GM06990 (cell line): ENCODE data around the gene CORO2B.

Experiments used
- DNase-seq: peaks from one replicate; pipeline ENCODE4 v3.0.0-alpha.2; 2011; ENCODE audit not compliant: insufficient read length; ENCODE audit errors: extremely low read depth
- H3K27me3 ChIP-seq: replicated peaks from 2 replicates; pipeline ENCODE4 v1.6.0; 2011; ENCODE audit warnings: low read length; ENCODE audit not compliant: control insufficient read depth, insufficient read depth
- H3K36me3 ChIP-seq: 2 replicates; pipeline ENCODE4 v1.5.1; 2011; ENCODE audit warnings: low read length; ENCODE audit not compliant: control insufficient read depth, insufficient read depth
- H3K4me3 ChIP-seq: replicated peaks from 2 replicates; pipeline ENCODE4 v1.5.1; 2011; ENCODE audit warnings: low read depth, mild to moderate bottlenecking, control low read depth, low read length
- CTCF ChIP-seq: IDR thresholded peaks from 2 replicates; pipeline ENCODE4 v1.5.1; 2011; ENCODE audit warnings: low read length, control low read depth, mild to moderate bottlenecking, inconsistent platforms; ENCODE audit not compliant: insufficient read depth, poor library complexity, severe bottlenecking

The CORO2B gene

GRCh38 chr15:68537506-68537905, 41.3 kb upstream of the CORO2B start:
- no peak for DNase-seq
- no peak for TF ChIP-seq CTCF
- Histone ChIP-seq H3K36me3 (no peaks in the 10 kb centered on the region), H3K27me3 (no peaks in the 10 kb centered on the region; the same call in 1 of the 2 replicates), H3K4me3 (no peak overlapping the region)

- Histone ChIP-seq H3K4me3 (no peak overlapping the region), H3K27me3 (no peaks in the 10 kb centered on the region; the same call in 1 of the 2 replicates), H3K36me3 (no peaks in the 10 kb centered on the region)
- no peak for DNase-seq
- TF ChIP-seq CTCF = no peak
These were observed 40.5 kb upstream of the CORO2B start for GRCh38 chr15:68538311-68538710.

DNA sequence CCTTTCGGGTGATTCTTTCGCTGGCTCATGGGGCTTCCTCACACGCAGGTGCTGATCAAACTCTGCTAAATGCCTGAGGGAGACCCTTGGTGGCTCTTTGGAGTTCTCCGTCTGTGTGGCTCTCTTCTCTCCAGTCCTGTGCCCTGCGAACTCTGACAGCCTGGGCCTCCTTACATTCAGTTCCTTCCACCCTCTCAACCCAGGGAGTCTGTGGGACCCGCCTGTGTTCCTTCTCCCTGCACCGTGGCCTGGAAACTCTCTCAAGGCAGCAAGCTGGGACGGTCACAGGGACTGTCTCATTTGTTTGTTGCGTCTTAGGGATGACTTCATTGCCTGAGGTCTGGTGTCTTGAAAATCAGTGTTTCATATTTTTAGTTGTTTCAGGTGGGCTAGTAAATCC, 37.0 kb upstream of the CORO2B start:
- TF ChIP-seq CTCF = no peak
- DNase-seq = no peak
- H3K36me3 ChIP-seq = no peaks in the 10 kb centered on the region
- peaks cover 2% of the 10 kb centered on the region; the same call in 1 of the 2 replicates for H3K27me3 ChIP-seq
- no peak overlapping the region for H3K4me3 ChIP-seq

DNA sequence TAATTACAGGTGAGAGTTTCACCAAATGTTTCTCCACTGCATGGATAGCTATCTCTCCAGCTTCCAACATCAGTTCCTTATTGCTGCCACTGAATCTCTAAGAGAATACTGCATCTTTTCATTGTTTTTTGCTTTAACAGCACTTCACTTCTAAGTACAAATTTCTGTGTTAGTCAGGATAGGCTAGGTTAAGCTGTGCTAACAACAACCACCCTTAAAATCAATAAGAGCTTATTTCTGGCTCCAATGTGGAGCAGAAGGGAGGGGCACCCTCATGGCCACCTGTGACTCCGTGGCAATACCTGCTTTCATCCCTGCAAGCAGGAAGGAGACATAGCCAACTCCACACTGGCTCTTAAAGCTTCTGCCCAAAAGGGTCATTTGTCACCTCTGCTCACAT, 36.4 kb upstream of the CORO2B start:
- DNase-seq = no peak
- Histone ChIP-seq H3K4me3 (no peak overlapping the region), H3K36me3 (no peaks in the 10 kb centered on the region), H3K27me3 (peaks cover 2% of the 10 kb centered on the region; the same call in 1 of the 2 replicates)
- no peak for TF ChIP-seq CTCF

DNA sequence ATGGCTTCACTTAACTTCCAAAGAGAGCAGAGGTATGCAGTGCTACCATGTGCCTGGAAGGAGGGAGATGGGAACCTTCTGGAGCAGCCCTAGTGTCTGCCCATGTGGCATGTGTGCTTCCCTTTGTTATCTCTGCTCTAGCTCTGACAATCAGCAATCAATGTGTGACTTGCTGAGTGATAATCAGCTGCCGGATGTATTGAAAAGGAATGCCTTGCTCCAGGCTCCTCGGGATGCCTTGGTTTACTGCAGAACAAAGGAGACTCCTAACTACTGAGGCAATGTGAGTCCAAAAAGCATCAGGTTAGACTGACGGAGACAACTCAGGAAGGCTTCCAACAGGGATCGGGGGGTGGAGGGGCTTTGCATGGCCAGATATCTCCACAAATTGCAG, 36.0 kb upstream of the CORO2B start:
- Histone ChIP-seq H3K4me3 (no peak overlapping the region), H3K36me3 (no peaks in the 10 kb centered on the region), H3K27me3 (peaks cover 2% of the 10 kb centered on the region; the same call in 1 of the 2 replicates)
- no peak for TF ChIP-seq CTCF
- DNase-seq = no peak
